Epithelial cell of esophagus (primary cell): ENCODE data around the gene PTTG1IP.

Experiments
- DNase-seq: peaks from one replicate; pipeline ENCODE4 v3.0.0; 2010; ENCODE audit warnings: low read depth
- H3K4me3 ChIP-seq: 2 replicates; pipeline ENCODE4 v1.5.1; 2011; ENCODE audit warnings: mild to moderate bottlenecking, low read length, control low read depth
- TF ChIP-seq, protein P1 (sequence below): IDR thresholded peaks from 2 replicates; pipeline ENCODE4 v1.5.1; 2011; ENCODE audit warnings: low read depth, mild to moderate bottlenecking, low read length, control low read depth, inconsistent platforms; ENCODE audit not compliant: insufficient read depth; ENCODE audit errors: missing control alignments

The PTTG1IP gene

DNA sequence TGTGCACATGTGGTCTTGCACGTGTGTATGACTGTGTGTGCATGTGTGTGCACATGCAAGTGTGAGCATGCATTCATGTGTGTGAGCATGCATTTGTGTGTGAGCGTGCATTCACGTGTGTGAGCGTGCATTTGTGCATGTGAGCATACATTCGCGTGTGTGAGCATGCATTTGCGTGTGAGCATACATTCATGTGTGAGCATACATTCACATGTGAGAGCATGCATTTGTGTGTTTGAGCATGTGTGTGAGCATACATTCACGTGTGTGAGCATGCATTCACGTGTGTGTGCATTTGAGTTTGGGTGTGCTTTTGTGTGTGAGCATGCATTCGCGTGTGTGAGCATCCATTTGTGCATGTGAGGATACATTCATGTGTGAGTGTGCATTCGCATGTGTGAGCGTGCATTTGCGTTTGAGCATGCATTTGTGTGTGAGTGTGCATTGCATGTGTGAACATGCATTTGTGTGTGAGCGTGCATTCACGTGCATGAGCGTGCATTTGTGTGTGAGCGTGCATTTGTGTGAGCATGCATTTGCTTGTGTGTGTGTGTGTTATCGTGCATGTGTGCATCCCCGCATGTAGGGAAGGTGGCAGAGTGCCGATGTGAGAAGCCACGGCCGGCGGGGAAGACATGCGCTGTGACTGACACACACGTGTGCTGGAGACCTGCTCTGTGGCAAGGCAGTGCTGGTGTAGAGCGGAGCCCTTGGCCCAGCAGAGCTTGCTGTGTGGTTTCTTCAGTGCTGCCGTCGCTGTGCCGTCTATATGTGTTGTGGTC lies 29.0 kb upstream of the PTTG1IP start:
- TF ChIP-seq, protein P1, sequence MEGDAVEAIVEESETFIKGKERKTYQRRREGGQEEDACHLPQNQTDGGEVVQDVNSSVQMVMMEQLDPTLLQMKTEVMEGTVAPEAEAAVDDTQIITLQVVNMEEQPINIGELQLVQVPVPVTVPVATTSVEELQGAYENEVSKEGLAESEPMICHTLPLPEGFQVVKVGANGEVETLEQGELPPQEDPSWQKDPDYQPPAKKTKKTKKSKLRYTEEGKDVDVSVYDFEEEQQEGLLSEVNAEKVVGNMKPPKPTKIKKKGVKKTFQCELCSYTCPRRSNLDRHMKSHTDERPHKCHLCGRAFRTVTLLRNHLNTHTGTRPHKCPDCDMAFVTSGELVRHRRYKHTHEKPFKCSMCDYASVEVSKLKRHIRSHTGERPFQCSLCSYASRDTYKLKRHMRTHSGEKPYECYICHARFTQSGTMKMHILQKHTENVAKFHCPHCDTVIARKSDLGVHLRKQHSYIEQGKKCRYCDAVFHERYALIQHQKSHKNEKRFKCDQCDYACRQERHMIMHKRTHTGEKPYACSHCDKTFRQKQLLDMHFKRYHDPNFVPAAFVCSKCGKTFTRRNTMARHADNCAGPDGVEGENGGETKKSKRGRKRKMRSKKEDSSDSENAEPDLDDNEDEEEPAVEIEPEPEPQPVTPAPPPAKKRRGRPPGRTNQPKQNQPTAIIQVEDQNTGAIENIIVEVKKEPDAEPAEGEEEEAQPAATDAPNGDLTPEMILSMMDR: no peak
- no peak for DNase-seq
- no peak overlapping the region for H3K4me3 ChIP-seq

DNA sequence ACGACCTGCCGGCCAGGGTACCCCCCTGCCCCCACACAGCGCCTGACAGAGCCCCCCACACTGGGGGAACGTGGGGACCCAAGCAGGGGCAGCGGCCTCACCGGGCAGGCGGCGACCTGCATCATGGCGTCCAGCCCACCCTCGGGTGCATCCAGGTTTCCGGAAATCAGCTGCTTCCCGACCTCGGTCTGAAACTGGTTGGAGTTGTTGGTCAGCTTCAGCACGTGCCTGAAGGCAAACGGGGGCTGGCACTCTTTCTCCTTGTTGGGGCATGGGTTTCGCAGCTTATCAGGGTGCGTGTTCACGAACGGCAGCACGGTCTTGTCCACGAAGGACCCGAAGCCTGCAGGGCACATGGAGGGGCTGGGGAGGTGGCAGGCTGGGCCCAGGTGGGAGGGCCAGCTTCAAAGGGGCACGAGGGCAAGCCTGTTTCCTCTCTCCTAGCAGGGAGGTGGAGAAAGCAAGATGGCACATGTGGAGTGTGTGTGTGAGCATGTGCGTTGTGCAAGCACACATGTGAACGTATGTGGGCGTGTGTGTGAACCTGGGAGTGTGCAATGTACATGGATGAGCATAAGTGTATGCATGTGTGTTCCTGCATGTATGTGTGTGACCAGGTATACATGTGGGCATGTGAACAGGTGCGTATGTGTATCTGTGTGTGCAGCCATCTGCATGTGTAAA lies 28.0 kb upstream of the PTTG1IP start:
- TF ChIP-seq, protein P1: no peak
- no peak for DNase-seq

DNA sequence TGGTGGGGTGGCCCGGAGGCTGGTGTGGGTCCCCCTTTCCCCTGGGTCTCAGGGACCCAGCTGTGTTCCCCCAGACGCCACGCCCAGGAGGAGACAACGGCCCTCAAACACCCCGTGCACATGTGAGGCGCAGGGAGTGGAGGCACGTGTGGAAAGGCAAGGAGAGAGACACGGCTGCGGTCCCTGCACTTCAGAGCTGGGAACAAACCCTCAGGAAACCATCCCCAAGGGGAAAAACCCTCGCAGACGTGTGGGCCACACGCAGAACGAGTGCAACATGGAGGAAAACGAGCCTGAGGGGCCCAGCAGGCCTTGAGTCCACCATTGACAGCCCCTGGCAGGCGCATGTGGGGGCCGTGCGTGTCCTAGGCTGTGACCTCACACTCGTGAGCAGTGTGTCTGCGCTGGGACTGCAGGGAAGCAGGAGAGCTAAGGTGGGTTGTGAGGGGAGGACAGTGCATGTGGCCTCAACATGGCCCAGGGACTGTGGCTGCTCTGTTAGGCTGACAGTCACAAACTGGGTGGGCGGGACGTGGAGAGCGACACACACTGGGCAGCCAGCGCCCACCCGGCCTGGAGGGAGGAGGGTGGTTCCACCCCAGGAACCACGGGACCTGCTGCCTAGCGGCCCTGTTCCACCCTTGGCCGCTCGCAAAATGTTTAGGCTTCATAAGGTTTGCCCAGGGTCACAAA lies 27.2 kb upstream of the PTTG1IP start:
- H3K4me3 ChIP-seq: no peak overlapping the region
- no peak for DNase-seq
- TF ChIP-seq, protein P1: no peak

More for the DNA sequence above, 28.0 kb upstream of the PTTG1IP start:
- no peak overlapping the region for H3K4me3 ChIP-seq

DNA sequence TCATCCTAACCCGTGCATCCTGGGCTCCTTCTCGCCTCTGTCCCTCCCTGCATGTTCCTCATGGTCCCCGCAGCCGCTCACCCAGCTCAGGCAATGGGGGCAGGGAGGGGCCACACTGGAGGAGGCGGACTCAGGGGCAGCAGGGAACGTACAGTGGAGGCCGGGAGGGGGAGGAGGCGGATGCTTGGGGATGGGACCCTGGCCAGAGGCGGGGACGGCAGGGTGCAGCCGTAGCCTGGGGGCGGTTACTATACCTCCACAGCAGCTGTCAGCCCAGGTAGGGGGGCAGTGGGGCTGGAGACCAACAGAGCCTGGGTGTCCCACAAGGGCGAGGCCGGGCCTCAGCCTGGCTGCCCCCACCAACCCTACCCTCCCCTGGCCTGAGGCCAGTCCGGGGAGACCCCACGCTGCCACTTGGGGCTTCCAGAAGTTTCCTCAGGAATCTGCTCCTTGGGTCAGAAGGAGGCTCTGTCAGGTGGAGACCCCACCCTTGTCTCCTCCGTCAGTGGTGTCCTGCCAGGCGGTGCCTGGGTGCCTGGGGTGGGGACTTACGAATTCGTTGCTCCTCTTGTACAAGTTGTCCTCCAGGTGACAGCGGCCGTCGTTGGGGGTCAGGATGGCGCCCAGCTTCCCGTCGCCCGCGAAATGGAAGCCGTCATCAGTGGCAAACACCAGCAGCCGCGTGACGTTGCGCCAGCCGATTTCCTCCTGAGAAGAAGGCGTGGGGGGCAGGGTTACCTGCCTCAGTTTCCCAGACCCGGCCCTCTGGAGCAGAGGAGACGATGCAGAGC lies 26.5 kb upstream of the PTTG1IP start:
- DNase-seq: no peak
- TF ChIP-seq, protein P1: no peak
- no peak overlapping the region for H3K4me3 ChIP-seq

DNA sequence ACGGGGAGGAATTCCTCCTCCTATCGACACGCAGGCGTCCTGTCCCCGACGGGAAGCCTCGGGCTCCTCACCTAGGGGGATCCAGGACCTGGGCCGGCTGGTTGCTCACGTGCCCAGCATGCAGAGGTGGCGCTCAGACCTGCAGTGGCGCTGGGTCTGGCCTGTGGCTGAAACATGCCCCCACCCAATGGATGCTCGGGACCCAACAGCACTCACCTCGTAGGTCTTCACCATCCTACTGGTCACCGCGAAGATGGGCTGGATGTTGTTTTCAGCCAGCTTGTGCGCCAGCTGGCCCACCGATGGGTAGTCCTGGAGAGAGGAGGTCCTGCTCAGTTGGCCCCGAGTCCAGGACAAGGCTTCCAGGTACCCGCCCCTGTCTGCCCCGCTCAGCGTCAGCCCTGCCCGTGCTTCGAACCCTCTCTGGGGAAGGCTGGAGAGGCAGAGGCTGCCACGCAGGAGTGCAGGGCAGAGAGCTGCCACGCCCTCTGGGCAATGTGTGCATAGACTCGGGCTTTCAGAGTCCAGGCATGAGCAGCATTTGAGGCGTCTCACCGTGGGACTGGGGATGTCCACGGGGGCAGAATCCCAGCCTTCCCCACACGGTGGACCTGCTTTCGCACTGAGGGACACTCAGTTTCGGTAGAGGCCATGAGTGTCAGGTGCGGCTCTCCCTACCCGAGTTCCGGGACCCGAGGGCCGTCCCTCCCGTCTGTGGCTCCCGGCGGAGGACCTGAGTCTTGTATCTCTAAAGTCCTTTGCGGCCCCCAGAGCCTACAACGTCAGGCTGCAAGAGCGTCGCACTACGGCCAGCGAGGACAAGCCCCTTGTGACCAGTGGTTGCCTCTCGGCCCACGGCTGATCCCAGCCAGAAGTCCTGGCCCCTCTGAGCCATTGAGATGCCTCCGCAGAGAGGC lies 25.6 kb upstream of the PTTG1IP start:
- no peak for DNase-seq
- TF ChIP-seq, protein P1: no peak
- H3K4me3 ChIP-seq: no peak overlapping the region
